ENCODE data around the gene CCSAP. TPM values are rescaled to one million over a fixed set of nuclear protein-coding genes. Genes with fewer than 3 reads are reported as not detected.

The CCSAP gene
- total RNA-seq (1 to 10 TPM; 7.1 to 7.4 TPM), polyA plus RNA-seq (ENCODE audit: insufficient read length in 6 of 6) (10 to 100 TPM in 2 of 6 donors, 1 to 10 TPM in 4; 8.6 to 11.4 (median 9.5) TPM)
- long read RNA-seq, donor 1, full-length matches to known transcripts = 2 of 2 reads
- long read RNA-seq, donor 1, partial matches to known transcripts = 0 of 2 reads
- long read RNA-seq, donor 1, other reads (novel, unspliced or antisense) = 0 of 2 reads
- long read RNA-seq, donor 2, full-length matches to known transcripts = 1 of 1 reads
- long read RNA-seq, donor 2, partial matches to known transcripts = 0 of 1 reads
- long read RNA-seq, donor 2, other reads (novel, unspliced or antisense) = 0 of 1 reads
- long read RNA-seq, donor 3, full-length matches to known transcripts = 2 of 2 reads
- long read RNA-seq, donor 3, partial matches to known transcripts = 0 of 2 reads
- long read RNA-seq, donor 3, other reads (novel, unspliced or antisense) = 0 of 2 reads
- long read RNA-seq, donor 4, partial matches to known transcripts = 1 of 1 reads
- long read RNA-seq, donor 4, other reads (novel, unspliced or antisense) = 0 of 1 reads
- long read RNA-seq, donor 5 = 0 reads
- long read RNA-seq, donor 6, full-length matches to known transcripts = 4 of 4 reads
- long read RNA-seq, donor 6, partial matches to known transcripts = 0 of 4 reads
- long read RNA-seq, donor 6, other reads (novel, unspliced or antisense) = 0 of 4 reads
- long read RNA-seq, donor 7 = 0 reads
- long read RNA-seq, donor 8, full-length matches to known transcripts = 1 of 1 reads
- long read RNA-seq, donor 8, partial matches to known transcripts = 0 of 1 reads
- long read RNA-seq, donor 8, other reads (novel, unspliced or antisense) = 0 of 1 reads
- long read RNA-seq, donor 9 = 0 reads
- long read RNA-seq, donor 10 = 0 reads
- long read RNA-seq, donor 11, full-length matches to known transcripts = 7 of 7 reads
- long read RNA-seq, donor 11, partial matches to known transcripts = 0 of 7 reads
- long read RNA-seq, donor 11, other reads (novel, unspliced or antisense) = 0 of 7 reads
- long read RNA-seq, donor 12 = 0 reads

GRCh38 chr1:229342656-229343569, at the start of gene CCSAP:
CCSAP (minus strand) TSS chr1:229343047; CDS start chr1:229342465, 582 bp downstream.
- Histone ChIP-seq H3K27ac (peak within 1 kb of the TSS; percentile 84 to 95), H3K27me3 (peaks cover 0 to 23% of the 10 kb centered on the region in 2 donors), H3K9me3 (no peaks in the 10 kb centered on the region), H3K4me1 (peaks cover 15 to 32% of the 10 kb centered on the region in 2 donors), H3K4me3 (peak within 1 kb of the TSS; percentile 91 to 96), H3K36me3 (no peaks in the 10 kb centered on the region)
- no peak for TF ChIP-seq CTCF (IDR thresholded peaks at IDR 0.05)
- DNase-seq (peak; percentile 53 to 90 (median 68)), ATAC-seq (peak; percentile 80)
- intact Hi-C loops (cut with DNase I) = no loop called here

GRCh38 chr1:229390130-229390529, 47.3 kb upstream of the CCSAP start:
- DNase-seq (no peak), ATAC-seq (no peak)
- H3K4me3 ChIP-seq = no peak overlapping the region
- peaks cover 0 to 38% of the 10 kb centered on the region in 2 donors for H3K27me3 ChIP-seq
- TF ChIP-seq CTCF (IDR thresholded peaks at IDR 0.05) = no peak
- H3K27ac ChIP-seq = no peak overlapping the region
- H3K9me3 ChIP-seq = no peaks in the 10 kb centered on the region
- intact Hi-C loops (cut with DNase I) = no loop called here
- no peaks in the 10 kb centered on the region for H3K4me1 ChIP-seq
- no peaks in the 10 kb centered on the region for H3K36me3 ChIP-seq

GRCh38 chr1:229388897-229389580, 46.2 kb upstream of the CCSAP start:
- H3K4me3 ChIP-seq = no peak overlapping the region
- DNase-seq (no peak), ATAC-seq (no peak)
- H3K36me3 ChIP-seq = no peaks in the 10 kb centered on the region
- intact Hi-C loops (cut with DNase I) = no loop called here
- no peaks in the 10 kb centered on the region for H3K4me1 ChIP-seq
- peaks cover 0 to 27% of the 10 kb centered on the region in 2 donors for H3K27me3 ChIP-seq
- no peaks in the 10 kb centered on the region for H3K9me3 ChIP-seq
- no peak for TF ChIP-seq CTCF (IDR thresholded peaks at IDR 0.05)
- H3K27ac ChIP-seq = no peak overlapping the region

GRCh38 chr1:229385853-229386456, 43.1 kb upstream of the CCSAP start:
- H3K36me3 ChIP-seq = no peaks in the 10 kb centered on the region
- H3K4me3 ChIP-seq = no peak overlapping the region
- intact Hi-C loops (cut with DNase I) = no loop called here
- H3K27me3 ChIP-seq = peaks cover 0 to 12% of the 10 kb centered on the region in 2 donors
- no peak for TF ChIP-seq CTCF (IDR thresholded peaks at IDR 0.05)
- ATAC-seq = no peak
- H3K4me1 ChIP-seq = no peaks in the 10 kb centered on the region
- DNase-seq = no peak
- H3K9me3 ChIP-seq = no peaks in the 10 kb centered on the region
- H3K27ac ChIP-seq = no peak overlapping the region

Measured in left lung (tissue), 14 donors.